ENCODE results near the gene RINL. TPM values are rescaled to one million over a fixed set of nuclear protein-coding genes. Genes with fewer than 3 reads are reported as not detected.
A peak's percentile ranks its signal among the peaks of the same experiment; 100 is the strongest.

RINL gene
- total and polyA plus RNA-seq, 2 donors from 2014 or later = 9.5 to 13.0 TPM

- Histone ChIP-seq H3K4me3 (ENCODE audit: low read length in 3 of 3) (peak overlapping the region; percentile 48 to 92 (median 61)), H3K36me3 (ENCODE audit: control insufficient read depth in 2 of 3, insufficient read depth in 3 of 3, low read length in 3 of 3) (peaks cover 2 to 4% (median 3%) of the 10 kb centered on the region in 3 donors), H3K27me3 (ENCODE audit: control insufficient read depth, insufficient read depth, low read length) (no peaks in the 10 kb centered on the region), H3K4me1 (ENCODE audit: control insufficient read depth in 2 of 3, insufficient read depth in 2 of 3, low read depth in 1 of 3, low read length in 3 of 3) (peaks cover 0 to 29% (median 10%) of the 10 kb centered on the region in 3 donors), H3K9me3 (ENCODE audit: control insufficient read depth in 2 of 3, insufficient read depth in 1 of 3, low read length in 3 of 3) (no peaks in the 10 kb centered on the region), H3K9ac (ENCODE audit: low read length in 3 of 3) (peak overlapping the region; percentile 32 to 87 (median 41)), H3K27ac (ENCODE audit: low read depth in 2 of 2, low read length in 2 of 2) (peak overlapping the region; percentile 98)
- FAIRE-seq = no peak
- intact Hi-C loops (cut with DNase I) = no loop called here
- no peak for TF ChIP-seq CTCF (IDR thresholded peaks at IDR 0.05; ENCODE audit: borderline replicate concordance, extremely low read depth, insufficient read depth)
- DNase-seq = peak in 4 of 5 donors; percentile 59 to 92 (median 86)
Measured at GRCh38 chr19:38852231-38853044, 25.6 kb downstream of the RINL start.

DNA sequence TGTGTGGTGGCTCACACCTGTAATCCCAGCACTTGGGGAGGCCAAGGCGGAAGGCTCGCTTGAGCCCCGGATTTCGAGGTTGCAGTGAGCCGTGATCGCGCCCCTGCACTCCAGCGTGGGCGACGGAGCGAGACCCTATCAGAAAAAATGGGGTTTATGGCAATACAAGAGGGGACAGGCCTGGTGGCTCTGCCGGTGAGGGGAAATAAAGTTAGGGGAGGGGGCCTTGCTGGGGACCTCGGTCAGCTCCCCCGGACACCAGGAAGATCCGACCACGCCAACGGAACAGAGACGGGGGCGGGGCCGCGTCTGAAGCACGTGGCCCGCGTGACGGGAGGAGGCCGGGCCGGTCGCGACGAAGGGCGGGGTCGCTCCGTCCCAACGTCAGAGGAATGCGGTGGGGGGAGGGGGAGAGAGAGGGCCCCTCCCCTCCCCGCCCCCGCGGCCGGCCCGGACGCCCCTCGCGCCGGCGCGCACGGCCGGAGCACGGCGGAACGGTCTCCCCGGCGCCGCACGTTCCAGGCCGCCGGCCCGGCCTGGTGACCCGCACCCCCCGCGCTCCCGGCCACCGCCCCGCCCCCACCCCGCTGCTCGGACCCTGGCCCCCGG lies 26.3 kb downstream of the RINL start:
- peaks cover 2 to 11% (median 10%) of the 10 kb centered on the region in 3 donors for H3K36me3 ChIP-seq (ENCODE audit: control insufficient read depth in 2 of 3, insufficient read depth in 3 of 3, low read length in 3 of 3)
- H3K9me3 ChIP-seq (ENCODE audit: control insufficient read depth in 2 of 3, insufficient read depth in 1 of 3, low read length in 3 of 3) = no peaks in the 10 kb centered on the region
- peaks cover 0 to 31% (median 15%) of the 10 kb centered on the region in 3 donors for H3K4me1 ChIP-seq (ENCODE audit: control insufficient read depth in 2 of 3, insufficient read depth in 2 of 3, low read depth in 1 of 3, low read length in 3 of 3)
- FAIRE-seq = no peak
- peak overlapping the region; percentile 99 for H3K27ac ChIP-seq (ENCODE audit: low read depth in 2 of 2, low read length in 2 of 2)
- H3K4me3 ChIP-seq (ENCODE audit: low read length in 3 of 3) = peak overlapping the region; percentile 62 to 96 (median 83)
- no peaks in the 10 kb centered on the region for H3K27me3 ChIP-seq (ENCODE audit: control insufficient read depth, insufficient read depth, low read length)
- no peak for TF ChIP-seq CTCF (IDR thresholded peaks at IDR 0.05; ENCODE audit: borderline replicate concordance, extremely low read depth, insufficient read depth)
- intact Hi-C loops (cut with DNase I) = no loop called here
- H3K9ac ChIP-seq (ENCODE audit: low read length in 3 of 3) = peak overlapping the region; percentile 44 to 97 (median 93)
- peak; percentile 92 to 98 (median 96) for DNase-seq

DNA sequence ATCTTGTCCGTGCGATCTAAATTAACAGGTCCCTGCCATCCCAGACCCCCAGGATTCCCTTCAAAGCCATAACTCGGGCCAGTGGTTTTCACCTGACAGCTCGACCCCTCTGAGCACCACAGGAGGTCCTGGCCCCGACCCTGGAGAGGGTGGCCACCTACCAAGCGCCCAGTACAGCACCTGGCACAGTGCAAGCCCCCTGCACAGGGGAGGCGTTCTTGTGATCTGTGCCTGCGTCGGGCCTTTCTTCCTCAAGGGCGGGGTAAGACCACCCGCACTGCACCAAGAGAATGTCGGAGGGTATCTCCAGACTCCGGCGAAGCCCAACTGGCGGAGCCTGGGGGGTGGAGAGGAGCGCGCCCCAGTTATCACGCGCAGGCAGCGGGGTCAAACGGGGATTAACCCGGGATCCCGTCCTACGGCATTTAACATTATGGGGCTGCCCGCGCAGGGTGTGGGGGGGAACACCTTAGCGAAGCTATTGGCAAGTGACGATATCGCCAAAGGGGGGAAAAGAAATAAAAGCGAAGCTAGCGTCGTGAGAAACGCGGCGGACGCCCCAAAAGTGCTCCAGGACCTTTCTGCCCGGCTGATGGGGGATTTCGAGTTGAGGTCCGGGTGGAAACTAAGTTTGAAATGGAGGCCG lies 27.0 kb downstream of the RINL start:
- peak overlapping the region; percentile 99 for H3K27ac ChIP-seq (ENCODE audit: low read depth in 2 of 2, low read length in 2 of 2)
- FAIRE-seq (no peak), DNase-seq (peak in 3 of 5 donors; percentile 67 to 89 (median 88))
- peak overlapping the region; percentile 83 to 96 (median 83) for H3K4me3 ChIP-seq (ENCODE audit: low read length in 3 of 3)
- H3K9ac ChIP-seq (ENCODE audit: low read length in 3 of 3) = peak overlapping the region; percentile 85 to 97 (median 93)
- H3K36me3 ChIP-seq (ENCODE audit: control insufficient read depth in 2 of 3, insufficient read depth in 3 of 3, low read length in 3 of 3) = peaks cover 5 to 16% (median 14%) of the 10 kb centered on the region in 3 donors
- TF ChIP-seq CTCF (IDR thresholded peaks at IDR 0.05; ENCODE audit: borderline replicate concordance, extremely low read depth, insufficient read depth) = no peak
- H3K4me1 ChIP-seq (ENCODE audit: control insufficient read depth in 2 of 3, insufficient read depth in 2 of 3, low read depth in 1 of 3, low read length in 3 of 3) = peaks cover 0 to 31% (median 15%) of the 10 kb centered on the region in 3 donors
- H3K9me3 ChIP-seq (ENCODE audit: control insufficient read depth in 2 of 3, insufficient read depth in 1 of 3, low read length in 3 of 3) = no peaks in the 10 kb centered on the region
- intact Hi-C loops (cut with DNase I) = no loop called here
- no peaks in the 10 kb centered on the region for H3K27me3 ChIP-seq (ENCODE audit: control insufficient read depth, insufficient read depth, low read length)

Measured in kidney (tissue), 14 donors.